IPS-NIHi7 (cell line): ENCODE data around the gene USP24.
"Not testable (repeated sequence)": the region's sequence is repeated elsewhere in the genome, so short reads cannot be mapped to it uniquely, and the experiment has no call there.

Experiments
- DNase-seq: peaks from one replicate; pipeline ENCODE4 v3.0.0; 2012; ENCODE audit warnings: mixed read lengths; ENCODE audit errors: extremely low spot score

Gene USP24

GRCh38 chr1:55124470-55124869 is 90.7 kb downstream of the USP24 start:
- no peak for DNase-seq

GRCh38 chr1:55120538-55120937 is 94.6 kb downstream of the USP24 start:
- DNase-seq, result no peak

- DNase-seq, result no peak
Measured at GRCh38 chr1:55118651-55119329, 96.4 kb downstream of the USP24 start.

GRCh38 chr1:55117941-55118340 is 97.2 kb downstream of the USP24 start:
- DNase-seq, result no peak

GRCh38 chr1:55109005-55109404 is 106.2 kb downstream of the USP24 start:
- not testable (repeated sequence) for DNase-seq

- no peak for DNase-seq
Measured at GRCh38 chr1:55107101-55107500, 108.1 kb downstream of the USP24 start.

- no peak for DNase-seq
Measured at GRCh38 chr1:55103891-55104290, 111.3 kb downstream of the USP24 start.

GRCh38 chr1:55095095-55095494 is 120.1 kb downstream of the USP24 start:
- no peak for DNase-seq

GRCh38 chr1:55092475-55092874 is 122.7 kb downstream of the USP24 start:
- no peak for DNase-seq

GRCh38 chr1:55089683-55090082 is 125.5 kb downstream of the USP24 start:
- no peak for DNase-seq

GRCh38 chr1:55088413-55088812 is 126.8 kb downstream of the USP24 start:
- DNase-seq, result no peak

GRCh38 chr1:55087439-55087838 is 127.7 kb downstream of the USP24 start:
- no peak for DNase-seq

- no peak for DNase-seq
Measured at GRCh38 chr1:55084257-55084656, 130.9 kb downstream of the USP24 start.

GRCh38 chr1:55081905-55082296 is 133.3 kb downstream of the USP24 start:
- DNase-seq, result no peak

GRCh38 chr1:55081188-55081904 is 133.8 kb downstream of the USP24 start:
- DNase-seq, result no peak

GRCh38 chr1:55079651-55080050 is 135.5 kb downstream of the USP24 start:
- DNase-seq, result no peak

- no peak for DNase-seq
Measured at GRCh38 chr1:55078470-55078869, 136.7 kb downstream of the USP24 start.

- DNase-seq, result no peak
Measured at GRCh38 chr1:55076356-55076755, 138.8 kb downstream of the USP24 start.

GRCh38 chr1:55074455-55074854 is 140.7 kb downstream of the USP24 start:
- DNase-seq, result no peak

- no peak for DNase-seq
Measured at GRCh38 chr1:55073187-55073916, 141.8 kb downstream of the USP24 start.

GRCh38 chr1:55071477-55071876 is 143.7 kb downstream of the USP24 start:
- DNase-seq, result peak; percentile 82

GRCh38 chr1:55070293-55071164 is 144.6 kb downstream of the USP24 start:
- DNase-seq, result no peak
